Astrocyte of the hippocampus (primary cell): ENCODE measurements around the gene DLK1.

Experiments
- DNase-seq: peaks from one replicate; pipeline ENCODE4 v3.0.0; 2011; ENCODE audit warnings: low read depth, low spot score

DLK1 gene

DNA sequence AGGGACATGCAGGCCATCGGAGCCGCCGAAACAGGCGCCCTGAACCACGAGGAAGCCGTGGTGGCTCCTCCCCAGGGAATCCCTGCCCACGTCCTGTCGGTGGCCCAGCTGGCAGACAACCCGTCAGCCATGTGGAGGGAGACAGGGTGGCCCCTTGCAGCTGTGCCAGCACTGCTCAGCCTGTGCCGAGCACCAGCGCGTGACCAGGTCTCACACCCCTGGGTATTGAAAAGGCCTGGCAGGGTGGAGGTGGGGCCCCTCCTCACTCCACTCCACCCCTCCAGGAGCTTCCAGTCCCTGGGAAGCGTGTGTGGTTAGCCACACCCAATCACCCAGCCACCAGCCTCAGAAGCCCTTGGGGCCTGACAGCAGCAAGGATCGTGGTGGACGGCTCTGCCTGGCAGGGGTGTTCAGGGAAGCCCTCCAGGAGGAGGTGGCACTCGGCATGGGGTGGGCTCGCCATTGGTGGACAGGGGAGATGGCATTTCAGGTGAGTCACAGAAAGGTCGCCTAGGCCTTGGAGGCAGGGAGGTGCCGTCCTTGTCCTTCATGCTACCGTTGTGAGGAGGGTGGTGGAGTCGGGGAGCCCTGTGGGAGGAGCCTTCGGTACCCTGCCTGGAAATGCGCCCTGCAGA lies 12.3 kb upstream of the DLK1 start:
- no peak for DNase-seq

DNA sequence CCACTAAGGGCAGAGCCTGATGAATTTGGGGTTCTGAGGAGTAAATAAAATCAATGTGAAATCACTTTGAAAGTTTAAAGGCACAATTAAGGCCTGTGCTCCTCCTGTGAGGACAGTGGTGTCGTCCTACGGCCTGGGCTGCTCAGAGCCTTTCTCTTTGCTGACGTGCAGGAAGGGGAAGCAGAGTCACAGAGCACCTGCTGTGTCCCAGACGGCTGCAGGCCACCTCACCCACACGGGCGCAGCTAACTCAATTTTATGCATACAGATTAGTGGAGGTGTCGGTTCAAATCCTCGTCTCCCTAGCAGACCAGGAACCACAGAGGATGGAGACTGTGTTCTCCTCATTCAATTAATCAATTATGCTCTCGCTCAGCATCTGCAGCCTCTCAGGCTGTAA lies 11.4 kb upstream of the DLK1 start:
- DNase-seq: no peak

DNA sequence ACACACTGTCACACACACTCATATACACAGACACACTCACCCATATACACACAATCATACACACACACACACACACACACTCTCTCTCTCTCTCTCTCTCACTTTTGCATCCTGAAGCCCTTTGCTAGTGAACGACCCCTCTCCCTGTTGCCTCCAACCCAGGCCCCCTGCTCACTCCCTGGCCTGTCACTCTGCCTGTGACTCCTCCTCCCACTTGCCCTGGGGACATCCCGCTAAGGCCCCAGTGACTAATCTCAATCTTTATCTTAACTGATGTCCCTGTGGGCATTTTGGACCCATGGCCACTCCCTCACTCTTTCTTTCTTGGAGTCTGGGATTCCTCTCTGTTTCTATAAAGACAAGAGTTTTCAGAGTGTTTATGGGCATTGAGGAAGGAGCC lies 10.9 kb upstream of the DLK1 start:
- no peak for DNase-seq

DNA sequence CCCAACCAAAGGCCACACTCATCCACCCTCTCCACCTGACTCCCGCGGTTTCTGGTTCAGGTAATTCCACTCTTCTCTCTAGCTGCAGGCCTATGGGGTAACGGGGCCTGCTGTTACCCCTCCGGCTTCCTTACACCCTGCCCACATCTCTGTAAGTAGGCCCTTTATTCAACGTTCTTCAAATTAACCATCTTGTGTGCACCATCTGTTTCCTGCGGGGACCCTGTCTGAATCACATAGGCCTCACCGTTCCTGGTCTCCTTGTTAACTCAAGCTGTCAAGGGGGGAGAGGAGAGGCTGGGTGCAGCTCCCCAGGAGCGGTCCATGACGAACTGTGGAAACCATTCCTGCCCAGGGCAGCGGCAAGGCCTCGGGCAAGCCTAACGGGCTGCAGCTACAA lies 9.3 kb upstream of the DLK1 start:
- DNase-seq: no peak

DNA sequence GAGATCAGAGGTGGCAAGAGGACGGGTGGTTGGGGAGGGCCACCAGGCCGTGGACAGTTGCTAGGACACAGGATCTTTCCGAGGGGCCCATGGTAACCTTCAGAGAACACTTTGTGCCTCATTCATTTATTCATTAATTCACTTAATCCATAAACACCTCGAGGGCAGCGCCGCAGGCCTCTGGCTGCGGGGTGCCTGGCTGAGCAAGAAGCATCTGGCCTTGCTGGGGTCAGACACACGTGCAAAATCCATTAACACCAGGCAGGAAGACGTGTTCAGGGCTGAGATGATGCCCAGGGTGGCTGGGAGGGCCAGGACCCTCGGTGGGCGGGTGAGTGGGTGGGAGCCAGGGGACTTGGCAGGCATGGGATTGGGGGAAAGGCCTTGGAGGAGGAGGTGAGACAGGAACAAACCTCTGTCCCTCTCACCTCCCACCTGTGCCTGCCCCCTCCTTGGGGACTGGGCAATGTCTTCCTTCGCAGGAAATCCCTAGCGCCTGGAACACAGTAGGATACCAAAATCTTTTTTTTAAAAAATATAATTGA lies 6.6 kb upstream of the DLK1 start:
- DNase-seq: no peak

DNA sequence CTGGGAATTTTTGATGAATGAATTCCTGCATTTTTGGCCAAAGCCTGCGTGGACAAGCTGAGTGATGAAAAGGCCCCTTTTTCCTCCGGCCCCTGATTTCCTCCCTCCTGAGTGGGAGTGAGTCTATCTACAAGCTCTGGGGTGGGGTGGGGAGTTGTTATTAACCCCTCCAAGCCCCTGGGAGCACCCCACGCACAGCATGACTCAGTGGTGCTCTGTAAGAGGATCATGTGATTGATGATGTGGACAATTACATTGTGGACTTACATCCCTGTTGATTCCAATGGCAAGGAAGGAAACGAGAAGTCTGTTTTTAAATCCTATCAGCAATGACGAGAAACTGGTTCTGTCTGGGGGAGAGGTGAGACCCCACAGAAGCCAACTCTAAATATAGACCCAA lies 5.1 kb upstream of the DLK1 start:
- DNase-seq: no peak

DNA sequence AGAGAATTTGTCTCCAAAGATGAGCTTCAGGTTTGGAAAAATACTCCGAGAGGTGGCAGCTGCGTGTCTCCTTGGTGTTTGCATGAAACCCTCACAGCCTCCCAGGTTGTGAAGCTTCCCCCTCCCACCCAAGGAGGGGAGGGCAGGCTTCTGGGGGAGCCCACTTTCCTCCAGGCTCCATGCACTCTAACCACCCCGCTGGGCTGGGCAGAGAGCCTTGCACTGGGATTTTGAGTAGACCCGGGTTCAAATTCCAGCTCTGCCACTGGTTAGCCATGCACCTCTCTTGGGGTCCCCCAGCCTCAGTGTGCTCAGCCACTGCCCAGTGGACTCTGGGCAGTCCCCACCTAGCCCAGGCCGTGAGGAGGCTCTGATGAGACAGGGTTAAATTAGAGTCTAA lies 4.3 kb upstream of the DLK1 start:
- DNase-seq: no peak

DNA sequence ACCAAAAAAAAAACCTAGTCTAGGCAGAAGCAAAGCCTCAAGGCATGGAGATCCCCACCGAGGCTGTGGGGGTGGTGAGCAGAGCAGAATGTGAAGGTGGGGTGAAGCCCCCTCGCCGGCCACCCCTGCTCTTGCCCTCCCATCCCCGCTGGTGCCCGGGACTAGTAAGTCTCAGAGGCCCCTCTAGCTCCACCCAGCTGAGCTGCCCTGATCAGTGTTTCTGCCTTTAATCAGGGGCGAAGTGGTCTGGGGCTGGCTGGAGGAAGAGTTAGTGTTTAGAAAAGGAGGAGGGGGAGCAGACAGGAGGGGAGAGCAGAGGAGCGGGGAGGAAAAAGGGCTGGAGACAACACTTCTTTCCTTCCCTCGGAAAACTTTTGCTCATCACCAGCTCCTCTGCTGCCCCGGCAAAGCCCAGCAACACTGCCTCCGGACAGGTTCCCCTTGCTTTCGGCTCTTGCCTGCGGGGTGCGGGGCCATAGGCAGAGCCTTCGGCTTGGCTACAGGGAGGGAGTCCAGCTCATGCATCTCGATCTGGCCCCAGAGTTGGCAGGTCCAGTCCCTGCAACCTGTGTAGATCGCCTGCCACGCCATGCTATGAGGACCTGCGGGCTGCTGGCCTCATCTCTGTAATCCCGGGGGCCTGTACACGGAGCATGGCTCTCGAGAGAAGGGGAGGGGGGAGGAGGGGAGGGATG lies 3.4 kb upstream of the DLK1 start:
- no peak for DNase-seq

DNA sequence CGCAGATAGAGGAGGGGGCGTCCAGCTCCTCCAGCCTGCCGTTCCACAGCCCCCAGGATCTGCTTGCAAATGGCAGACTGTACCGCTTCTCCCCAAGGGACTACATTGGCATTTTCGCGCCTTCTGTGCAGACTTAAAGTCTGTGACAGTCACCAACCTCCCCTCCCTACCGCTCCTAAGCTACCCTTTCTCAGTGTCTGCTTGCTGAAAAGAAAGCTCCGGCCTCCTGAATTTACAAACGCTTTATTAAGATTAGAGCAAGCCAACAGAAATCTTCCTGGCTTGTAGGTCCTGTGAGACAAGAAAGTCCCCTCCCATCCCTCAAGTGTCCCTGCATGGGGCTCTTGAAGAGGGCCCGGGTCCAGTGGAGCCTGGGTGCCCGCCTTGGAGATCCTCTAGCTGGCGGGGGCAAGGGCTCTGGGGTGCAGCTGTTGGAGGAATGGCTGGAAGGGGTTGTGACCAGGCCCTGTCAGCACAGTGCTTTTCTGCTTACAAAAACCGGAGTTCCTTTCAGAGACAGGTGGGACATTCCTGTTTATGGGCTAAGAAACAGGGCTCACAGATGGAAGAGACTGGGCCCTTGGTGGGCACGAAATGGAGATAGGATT lies 2.8 kb upstream of the DLK1 start:
- DNase-seq: no peak

DNA sequence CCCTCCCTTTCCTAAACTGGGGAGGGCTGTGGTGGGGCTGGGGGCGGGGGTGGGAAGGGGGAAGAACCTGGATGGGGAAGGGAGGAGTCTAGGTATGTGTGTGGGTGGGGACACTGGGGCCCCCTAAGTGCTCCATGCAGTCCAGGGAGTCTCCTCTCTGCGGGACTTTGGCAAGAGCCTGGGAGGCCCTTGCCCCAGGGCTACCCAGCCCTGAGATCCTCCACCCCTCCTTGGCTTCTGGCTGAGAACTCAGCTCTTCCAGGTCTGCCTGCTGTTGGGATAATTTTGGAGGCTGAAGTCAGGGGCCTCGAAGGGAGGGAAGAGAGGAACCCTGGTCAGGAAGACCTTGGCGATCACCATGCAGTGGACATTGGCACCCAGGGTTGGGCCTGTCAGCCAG lies 2.2 kb upstream of the DLK1 start:
- DNase-seq: no peak

DNA sequence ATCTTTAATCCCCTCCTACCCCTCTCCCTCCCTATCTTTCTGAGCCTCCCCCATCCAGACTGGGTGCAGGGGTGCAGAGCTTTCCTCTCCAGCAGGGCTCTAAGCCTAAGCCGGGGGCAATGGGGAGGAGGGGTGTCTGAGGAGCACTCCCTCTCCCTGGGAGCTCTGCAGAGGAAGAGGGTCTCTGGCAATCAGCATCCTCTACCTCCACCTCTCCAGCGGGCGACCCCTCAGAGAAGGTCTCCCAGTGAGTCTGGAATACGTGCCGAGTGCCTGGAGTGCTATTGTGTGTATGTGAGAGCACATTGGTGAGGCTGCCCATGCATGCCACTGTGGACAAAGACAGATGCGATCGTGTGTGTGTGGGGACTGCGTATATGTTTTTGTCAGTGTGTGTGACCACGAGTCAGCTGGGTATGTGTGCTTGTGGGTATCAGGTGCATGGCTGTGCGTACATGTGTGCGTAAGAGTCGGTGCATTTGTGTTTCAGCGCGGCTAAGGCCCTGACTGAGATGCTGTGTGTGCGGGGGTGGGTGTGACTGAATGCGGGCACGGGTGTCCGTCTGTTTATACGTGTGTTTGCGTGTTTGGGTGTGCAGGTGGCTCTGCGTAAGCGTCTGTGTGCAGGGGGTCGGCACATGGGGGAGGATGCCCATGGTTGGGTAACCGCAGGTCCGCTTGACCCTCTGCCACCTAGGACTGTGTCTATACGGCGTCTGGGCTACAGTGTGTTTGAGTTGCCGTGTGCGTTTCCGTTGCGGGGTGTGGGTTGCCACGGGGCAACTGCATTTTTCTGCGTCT lies 905 bp upstream of the DLK1 start:
- DNase-seq: no peak

DNA sequence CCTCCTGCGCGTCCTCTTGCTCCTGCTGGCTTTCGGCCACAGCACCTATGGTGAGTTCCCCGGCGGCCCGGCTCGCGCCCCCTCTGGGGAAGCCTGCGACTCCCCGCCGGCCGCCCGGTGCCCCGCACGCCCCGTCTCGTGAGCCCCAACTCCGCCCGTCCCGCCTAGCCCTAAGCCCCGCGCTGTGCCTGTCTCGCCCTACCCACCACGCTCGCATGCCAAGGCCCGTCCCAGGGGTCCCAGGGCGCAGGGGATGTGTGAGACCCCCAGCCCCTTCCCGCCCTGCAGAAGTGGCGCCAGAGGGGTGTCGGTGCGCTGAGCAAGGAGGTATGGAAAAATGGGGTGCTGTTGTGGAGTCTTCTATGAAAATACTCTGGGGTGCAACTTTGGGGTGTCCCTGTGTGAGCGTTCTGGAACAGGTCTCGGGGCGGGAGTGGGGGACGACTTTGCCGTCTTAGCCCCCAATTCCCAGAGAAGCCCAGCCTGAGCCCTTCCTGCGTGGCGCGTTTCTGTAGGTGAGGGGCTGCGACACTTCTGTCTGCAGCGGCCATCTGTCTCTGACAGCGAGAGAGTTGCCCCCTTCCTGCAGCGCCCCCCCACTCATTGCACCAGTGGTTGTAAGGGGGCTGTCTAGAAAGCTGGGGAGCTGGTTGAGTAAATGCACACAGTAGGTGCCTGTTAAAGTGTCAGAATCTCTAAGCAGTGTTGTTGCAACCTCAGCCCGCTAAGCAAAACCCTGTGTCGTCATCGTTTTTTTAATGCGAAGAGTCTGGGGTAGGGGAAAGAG lies 587 bp downstream of the DLK1 start:
- DNase-seq: no peak

DNA sequence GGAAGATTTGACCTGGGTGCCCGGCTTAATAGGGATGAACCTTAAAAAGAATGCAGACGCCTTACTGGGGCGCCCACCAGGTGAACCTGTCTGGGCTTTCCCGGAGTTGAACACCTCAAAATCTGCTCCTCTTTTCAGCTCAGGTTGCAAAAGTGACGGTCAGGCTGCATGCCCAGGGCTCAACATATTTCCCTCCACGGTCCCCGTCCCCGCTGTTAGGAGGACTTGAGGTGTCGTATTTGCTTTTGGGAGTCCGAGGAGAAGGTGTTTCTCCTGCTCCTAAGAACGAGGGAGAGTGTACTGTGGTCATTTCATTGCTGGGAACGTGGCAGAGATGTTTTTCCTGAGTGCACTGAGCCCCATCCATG lies 1.2 kb downstream of the DLK1 start:
- DNase-seq: no peak

DNA sequence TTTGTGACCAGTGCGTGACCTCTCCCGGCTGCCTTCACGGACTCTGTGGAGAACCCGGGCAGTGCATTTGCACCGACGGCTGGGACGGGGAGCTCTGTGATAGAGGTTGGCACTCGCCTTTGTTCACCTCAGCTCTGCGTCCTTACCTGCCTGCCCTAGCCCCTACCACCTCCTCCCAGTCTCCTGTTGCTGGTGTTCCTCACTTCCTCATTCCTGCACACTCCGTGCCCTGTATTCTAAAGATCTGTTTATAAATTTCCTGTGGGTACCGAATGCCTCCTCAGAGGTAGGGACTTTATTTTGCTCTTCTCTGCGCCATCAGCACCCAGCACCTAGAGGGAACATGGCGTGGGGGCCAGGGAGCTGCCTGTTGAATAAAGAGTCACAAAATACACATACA lies 2.3 kb downstream of the DLK1 start:
- no peak for DNase-seq

DNA sequence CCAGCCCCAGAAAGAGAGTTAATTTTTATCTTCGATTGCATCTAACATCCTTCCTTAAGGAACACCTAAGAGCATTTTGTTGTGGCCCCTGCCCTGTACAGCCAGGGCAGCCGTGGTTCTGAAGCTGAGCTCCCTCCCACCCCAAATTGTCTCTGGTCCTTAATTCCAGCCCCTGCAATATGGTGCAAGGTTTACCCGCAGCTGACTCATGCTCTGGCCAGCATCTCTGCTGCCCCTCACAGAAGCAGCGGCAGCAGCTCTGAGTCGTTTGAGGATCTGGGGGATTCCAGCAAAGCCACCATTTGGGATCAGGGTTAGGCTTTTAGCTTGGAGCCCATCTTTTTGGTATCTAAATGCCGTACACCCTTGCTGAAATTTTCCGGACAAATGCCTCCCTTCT lies 3.3 kb downstream of the DLK1 start:
- no peak for DNase-seq

DNA sequence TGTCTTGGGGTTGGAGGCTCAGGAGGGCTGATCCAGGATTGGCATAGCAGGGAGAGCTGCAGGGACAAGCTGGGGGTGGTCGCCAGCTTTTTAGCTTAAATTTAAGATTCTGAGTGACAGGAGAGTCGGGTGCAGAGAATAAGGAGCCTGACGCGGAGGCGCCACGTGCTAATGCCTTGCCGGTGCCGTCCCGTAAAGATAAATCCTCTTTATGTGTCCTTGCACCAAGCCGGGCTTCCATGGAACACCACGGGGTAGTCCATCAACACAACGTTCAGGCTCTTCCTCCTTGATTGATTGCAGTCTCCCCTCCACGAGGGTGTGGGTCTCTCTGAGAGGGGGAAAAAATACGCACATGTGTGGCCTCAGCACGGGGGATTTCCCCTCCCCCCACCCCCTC lies 3.9 kb downstream of the DLK1 start:
- DNase-seq: no peak

DNA sequence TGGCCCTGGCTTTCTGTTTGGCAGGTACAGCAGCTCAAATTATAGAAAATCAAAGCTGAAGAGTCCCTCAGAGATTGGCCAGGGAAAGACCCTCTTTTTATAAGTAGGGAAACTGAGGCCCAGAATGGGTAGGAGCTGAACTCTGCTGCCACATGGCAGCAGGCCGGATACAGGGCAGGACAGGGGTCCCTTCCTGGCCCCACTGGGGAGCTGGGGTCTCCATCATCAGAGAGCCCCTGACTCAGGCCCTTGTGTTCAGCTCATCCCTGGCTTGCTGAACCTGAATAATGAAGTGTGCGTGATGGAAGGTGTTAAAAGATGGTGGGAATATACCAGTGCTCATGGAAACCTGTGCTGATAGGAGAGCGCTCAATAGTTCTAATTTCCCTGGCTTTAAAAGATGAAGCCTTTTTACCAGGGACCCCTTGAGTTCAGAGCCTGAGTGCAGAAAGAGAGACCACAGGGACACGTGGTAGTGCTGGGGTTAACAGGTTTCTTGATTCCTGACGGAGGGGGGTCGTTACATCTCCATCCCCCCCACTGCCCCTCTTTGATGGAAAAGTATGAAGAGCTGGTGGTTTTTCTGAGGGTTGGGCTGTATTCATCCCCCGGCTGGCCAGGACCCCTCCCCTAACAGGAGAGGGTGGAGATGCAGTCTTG lies 4.4 kb downstream of the DLK1 start:
- DNase-seq: no peak

DNA sequence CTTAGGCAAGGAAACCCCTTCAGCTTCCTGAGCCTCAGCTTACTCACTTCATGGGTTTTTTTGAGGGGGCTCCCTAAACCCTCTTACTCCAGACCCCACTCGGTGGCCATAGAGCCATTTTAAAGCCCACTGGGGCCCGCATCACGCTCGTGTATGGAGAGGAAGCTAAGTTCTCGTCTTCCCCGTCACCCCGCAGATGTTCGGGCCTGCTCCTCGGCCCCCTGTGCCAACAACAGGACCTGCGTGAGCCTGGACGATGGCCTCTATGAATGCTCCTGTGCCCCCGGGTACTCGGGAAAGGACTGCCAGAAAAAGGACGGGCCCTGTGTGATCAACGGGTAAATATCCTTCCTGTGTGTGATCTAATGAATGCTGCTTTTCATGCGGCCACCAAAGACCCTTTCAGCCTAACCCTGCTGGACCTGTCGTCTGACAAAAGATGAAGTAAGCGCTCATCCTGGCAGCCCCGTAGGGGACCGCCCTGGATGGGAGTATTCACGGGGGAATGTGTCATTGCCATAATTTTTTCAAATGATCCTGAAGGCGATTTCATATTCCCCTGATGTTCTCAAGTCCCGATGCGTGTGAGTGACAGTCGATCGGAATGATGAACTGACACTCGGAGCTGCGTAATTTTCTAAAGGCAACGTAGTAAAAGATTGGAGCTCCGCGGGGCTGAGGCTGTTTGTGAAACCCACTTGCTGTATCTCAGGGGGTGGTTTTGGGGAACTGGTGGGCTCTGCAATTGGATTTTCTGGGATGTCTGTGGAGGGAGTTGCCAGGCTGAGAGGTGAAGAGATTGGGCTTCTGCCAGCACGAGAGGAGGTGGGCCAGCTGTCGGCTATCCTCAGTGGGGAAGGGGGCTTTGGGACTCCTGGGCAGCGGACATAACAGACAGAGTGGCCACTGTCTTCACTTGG lies 5.4 kb downstream of the DLK1 start:
- no peak for DNase-seq

DNA sequence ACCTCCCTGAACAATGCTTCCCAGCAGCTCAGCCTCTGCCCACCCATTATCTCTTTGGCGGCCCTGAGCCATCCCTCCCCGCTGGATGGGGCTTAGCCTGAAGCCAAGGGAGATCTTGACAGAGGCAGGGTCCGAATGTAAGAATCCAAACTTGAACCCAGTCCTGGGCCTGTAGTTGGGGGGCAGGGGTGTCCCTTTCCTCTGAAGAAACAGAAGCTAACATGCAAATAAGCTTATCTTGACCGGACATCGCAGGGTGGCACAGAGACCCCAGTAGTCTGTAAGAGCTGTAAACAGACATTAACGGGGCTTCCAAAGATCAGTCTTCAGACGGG lies 6.0 kb downstream of the DLK1 start:
- DNase-seq: no peak
